ENCODE data around the gene CPNE2. TPM values are rescaled to one million over a fixed set of nuclear protein-coding genes. Genes with fewer than 3 reads are reported as not detected.

CPNE2 gene
- total and polyA plus RNA-seq, 2 of the 8 experiments (the other 6 are each of a cell fraction or from before 2014, with no cell fraction given), result 10.6 to 39.5 TPM

DNA sequence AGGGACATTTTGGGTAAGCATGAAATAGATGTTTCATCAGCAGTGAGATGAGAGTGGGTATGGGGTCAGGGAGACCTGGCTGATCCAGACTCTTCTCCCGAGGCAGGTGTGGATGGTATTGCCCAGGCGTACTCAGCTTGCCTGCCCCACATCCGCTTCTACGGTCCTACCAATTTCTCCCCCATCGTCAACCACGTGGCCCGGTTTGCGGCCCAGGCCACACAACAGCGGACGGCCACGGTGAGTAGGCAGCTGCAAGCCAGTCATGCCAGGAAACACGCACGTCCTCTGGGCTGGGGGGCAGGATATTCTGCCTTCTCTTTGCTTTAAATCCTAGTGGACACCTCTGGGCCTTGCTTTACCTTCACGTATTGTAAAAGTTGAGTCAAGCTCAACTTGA, 44.7 kb downstream of the CPNE2 start (continued):
- TF ChIP-seq, protein P1, sequence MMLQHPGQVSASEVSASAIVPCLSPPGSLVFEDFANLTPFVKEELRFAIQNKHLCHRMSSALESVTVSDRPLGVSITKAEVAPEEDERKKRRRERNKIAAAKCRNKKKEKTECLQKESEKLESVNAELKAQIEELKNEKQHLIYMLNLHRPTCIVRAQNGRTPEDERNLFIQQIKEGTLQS (IDR thresholded peaks at IDR 0.05; ENCODE audit: insufficient read depth, low read depth, low read length), result no peak
- no peak for TF ChIP-seq POLR2A (IDR thresholded peaks at IDR 0.05; ENCODE audit: control extremely low read depth in 1 of 2, low read depth in 2 of 2, low read length in 2 of 2)
- no peak for TF ChIP-seq EGR1 (IDR thresholded peaks at IDR 0.05; ENCODE audit: borderline replicate concordance, low read depth, low read length)
- no peak for TF ChIP-seq CTBP2 (IDR thresholded peaks at IDR 0.05; ENCODE audit: borderline replicate concordance, insufficient read depth, insufficient read length, low read length)
- TF ChIP-seq YY1 (IDR thresholded peaks at IDR 0.05; ENCODE audit: low read depth, low read length), result no peak
- no peak for TF ChIP-seq SAP30 (IDR thresholded peaks at IDR 0.05; ENCODE audit: insufficient read depth, insufficient replicate concordance, low read length)
